ENCODE data around the gene MYO3B. TPM values are rescaled to one million over a fixed set of nuclear protein-coding genes. Genes with fewer than 3 reads are reported as not detected.

Gene MYO3B
- total RNA-seq, 1 experiment from 2014 or later, result 0.50 TPM

DNA sequence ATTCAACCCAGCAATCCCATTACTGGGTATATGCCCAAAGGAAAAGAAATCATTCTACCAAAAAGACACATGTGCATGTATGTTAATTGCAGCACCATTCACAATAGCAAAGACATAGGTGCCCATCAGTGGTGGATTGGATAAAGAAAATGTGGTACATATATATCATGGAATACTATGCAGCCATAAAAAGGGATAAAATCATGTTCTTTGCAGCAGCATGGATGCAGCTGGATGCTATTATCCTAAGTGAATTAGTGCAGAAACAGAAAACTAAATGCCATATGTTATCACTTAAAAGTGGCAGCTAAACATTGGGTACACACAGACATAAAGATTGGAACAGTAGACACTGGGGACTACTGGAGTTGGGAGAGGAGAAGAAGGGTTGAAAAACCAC lies 82.2 kb downstream of the MYO3B start:
- ChIA-PET CTCF (no interaction called here), POLR2A (interaction anchor here (0.6 kb wide), 1 partner anchor 14 kb away, joined by 3 read pairs; no protein-coding TSS in a partner anchor)
- no peak overlapping the region for H3K27ac Mint-ChIP-seq
- no peak overlapping the region for H3K4me3 Mint-ChIP-seq
- DNase-seq (ENCODE audit: low spot score) (no peak), ATAC-seq (no peak)
- peaks cover 65% of the 10 kb centered on the region for H3K9me3 Mint-ChIP-seq
- peak; percentile 49; the same call in 1 of the 2 replicates for TF ChIP-seq GTF2I (CRISPR knock-in tag; conservative IDR thresholded peaks at IDR 0.05)
- no peak for TF ChIP-seq ELF4 (CRISPR knock-in tag; IDR thresholded peaks at IDR 0.05; ENCODE audit: low read depth)
- H3K36me3 Mint-ChIP-seq, result peaks cover 33% of the 10 kb centered on the region
- no peaks in the 10 kb centered on the region for H3K4me1 Mint-ChIP-seq
- H3K27me3 Mint-ChIP-seq (ENCODE audit: low read depth), result peaks cover 3% of the 10 kb centered on the region

DNA sequence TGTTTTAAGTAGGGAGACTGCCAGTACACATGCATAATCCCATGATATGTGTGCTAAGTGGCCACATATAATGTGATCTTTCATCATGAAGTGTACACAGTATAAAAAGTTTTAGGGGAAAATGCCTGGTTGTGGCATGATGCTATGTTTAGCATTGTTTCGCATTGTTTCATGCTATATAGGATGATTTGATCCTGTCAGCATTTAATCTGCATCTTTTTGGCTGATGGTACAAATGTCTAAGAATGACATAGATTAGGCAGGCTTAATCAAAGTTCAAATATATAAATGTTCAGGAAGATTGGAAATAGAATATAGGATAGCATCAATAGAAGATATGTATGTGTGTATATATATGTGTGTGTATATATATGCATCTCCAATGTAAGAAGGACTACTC lies 83.6 kb downstream of the MYO3B start:
- H3K36me3 Mint-ChIP-seq, result peaks cover 33% of the 10 kb centered on the region
- no peaks in the 10 kb centered on the region for H3K4me1 Mint-ChIP-seq
- peaks cover 58% of the 10 kb centered on the region for H3K9me3 Mint-ChIP-seq
- ATAC-seq (no peak), DNase-seq (ENCODE audit: low spot score) (no peak)
- POLR2A ChIA-PET, result no interaction called here
- no peak overlapping the region for H3K4me3 Mint-ChIP-seq
- peaks cover 3% of the 10 kb centered on the region for H3K27me3 Mint-ChIP-seq (ENCODE audit: low read depth)
- CTCF ChIA-PET, result no interaction called here
- H3K27ac Mint-ChIP-seq, result no peak overlapping the region
- TF ChIP-seq, protein P1, sequence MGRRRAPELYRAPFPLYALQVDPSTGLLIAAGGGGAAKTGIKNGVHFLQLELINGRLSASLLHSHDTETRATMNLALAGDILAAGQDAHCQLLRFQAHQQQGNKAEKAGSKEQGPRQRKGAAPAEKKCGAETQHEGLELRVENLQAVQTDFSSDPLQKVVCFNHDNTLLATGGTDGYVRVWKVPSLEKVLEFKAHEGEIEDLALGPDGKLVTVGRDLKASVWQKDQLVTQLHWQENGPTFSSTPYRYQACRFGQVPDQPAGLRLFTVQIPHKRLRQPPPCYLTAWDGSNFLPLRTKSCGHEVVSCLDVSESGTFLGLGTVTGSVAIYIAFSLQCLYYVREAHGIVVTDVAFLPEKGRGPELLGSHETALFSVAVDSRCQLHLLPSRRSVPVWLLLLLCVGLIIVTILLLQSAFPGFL (CRISPR knock-in tag; IDR thresholded peaks at IDR 0.05; ENCODE audit: borderline replicate concordance), result no peak
- no peak for TF ChIP-seq CBFB (CRISPR knock-in tag; IDR thresholded peaks at IDR 0.05; ENCODE audit: low read depth)
- no peak for TF ChIP-seq ZNF423 (CRISPR knock-in tag; IDR thresholded peaks at IDR 0.05)
- no peak for TF ChIP-seq ZNF396 (CRISPR knock-in tag; IDR thresholded peaks at IDR 0.05; ENCODE audit: borderline replicate concordance)
- TF ChIP-seq OVOL2 (CRISPR knock-in tag; IDR thresholded peaks at IDR 0.05; ENCODE audit: borderline replicate concordance), result no peak
- no peak for TF ChIP-seq TCF7 (CRISPR knock-in tag; IDR thresholded peaks at IDR 0.05; ENCODE audit: low read depth)
- TF ChIP-seq, protein P2, sequence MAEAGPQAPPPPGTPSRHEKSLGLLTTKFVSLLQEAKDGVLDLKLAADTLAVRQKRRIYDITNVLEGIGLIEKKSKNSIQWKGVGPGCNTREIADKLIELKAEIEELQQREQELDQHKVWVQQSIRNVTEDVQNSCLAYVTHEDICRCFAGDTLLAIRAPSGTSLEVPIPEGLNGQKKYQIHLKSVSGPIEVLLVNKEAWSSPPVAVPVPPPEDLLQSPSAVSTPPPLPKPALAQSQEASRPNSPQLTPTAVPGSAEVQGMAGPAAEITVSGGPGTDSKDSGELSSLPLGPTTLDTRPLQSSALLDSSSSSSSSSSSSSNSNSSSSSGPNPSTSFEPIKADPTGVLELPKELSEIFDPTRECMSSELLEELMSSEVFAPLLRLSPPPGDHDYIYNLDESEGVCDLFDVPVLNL (CRISPR knock-in tag; IDR thresholded peaks at IDR 0.05; ENCODE audit: borderline replicate concordance, low read depth), result no peak
- TF ChIP-seq, protein P3, sequence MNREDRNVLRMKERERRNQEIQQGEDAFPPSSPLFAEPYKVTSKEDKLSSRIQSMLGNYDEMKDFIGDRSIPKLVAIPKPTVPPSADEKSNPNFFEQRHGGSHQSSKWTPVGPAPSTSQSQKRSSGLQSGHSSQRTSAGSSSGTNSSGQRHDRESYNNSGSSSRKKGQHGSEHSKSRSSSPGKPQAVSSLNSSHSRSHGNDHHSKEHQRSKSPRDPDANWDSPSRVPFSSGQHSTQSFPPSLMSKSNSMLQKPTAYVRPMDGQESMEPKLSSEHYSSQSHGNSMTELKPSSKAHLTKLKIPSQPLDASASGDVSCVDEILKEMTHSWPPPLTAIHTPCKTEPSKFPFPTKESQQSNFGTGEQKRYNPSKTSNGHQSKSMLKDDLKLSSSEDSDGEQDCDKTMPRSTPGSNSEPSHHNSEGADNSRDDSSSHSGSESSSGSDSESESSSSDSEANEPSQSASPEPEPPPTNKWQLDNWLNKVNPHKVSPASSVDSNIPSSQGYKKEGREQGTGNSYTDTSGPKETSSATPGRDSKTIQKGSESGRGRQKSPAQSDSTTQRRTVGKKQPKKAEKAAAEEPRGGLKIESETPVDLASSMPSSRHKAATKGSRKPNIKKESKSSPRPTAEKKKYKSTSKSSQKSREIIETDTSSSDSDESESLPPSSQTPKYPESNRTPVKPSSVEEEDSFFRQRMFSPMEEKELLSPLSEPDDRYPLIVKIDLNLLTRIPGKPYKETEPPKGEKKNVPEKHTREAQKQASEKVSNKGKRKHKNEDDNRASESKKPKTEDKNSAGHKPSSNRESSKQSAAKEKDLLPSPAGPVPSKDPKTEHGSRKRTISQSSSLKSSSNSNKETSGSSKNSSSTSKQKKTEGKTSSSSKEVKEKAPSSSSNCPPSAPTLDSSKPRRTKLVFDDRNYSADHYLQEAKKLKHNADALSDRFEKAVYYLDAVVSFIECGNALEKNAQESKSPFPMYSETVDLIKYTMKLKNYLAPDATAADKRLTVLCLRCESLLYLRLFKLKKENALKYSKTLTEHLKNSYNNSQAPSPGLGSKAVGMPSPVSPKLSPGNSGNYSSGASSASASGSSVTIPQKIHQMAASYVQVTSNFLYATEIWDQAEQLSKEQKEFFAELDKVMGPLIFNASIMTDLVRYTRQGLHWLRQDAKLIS (CRISPR knock-in tag; IDR thresholded peaks at IDR 0.05; ENCODE audit: borderline replicate concordance), result no peak
- TF ChIP-seq ESRRA (CRISPR knock-in tag; IDR thresholded peaks at IDR 0.05; ENCODE audit: borderline replicate concordance), result no peak
- TF ChIP-seq ZBTB21 (CRISPR knock-in tag; IDR thresholded peaks at IDR 0.05; ENCODE audit: borderline replicate concordance), result no peak
- TF ChIP-seq, protein P4, sequence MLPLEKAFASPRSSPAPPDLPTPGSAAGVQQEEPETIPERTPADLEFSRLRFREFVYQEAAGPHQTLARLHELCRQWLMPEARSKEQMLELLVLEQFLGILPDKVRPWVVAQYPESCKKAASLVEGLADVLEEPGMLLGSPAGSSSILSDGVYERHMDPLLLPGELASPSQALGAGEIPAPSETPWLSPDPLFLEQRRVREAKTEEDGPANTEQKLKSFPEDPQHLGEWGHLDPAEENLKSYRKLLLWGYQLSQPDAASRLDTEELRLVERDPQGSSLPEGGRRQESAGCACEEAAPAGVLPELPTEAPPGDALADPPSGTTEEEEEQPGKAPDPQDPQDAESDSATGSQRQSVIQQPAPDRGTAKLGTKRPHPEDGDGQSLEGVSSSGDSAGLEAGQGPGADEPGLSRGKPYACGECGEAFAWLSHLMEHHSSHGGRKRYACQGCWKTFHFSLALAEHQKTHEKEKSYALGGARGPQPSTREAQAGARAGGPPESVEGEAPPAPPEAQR (CRISPR knock-in tag; IDR thresholded peaks at IDR 0.05), result no peak
- TF ChIP-seq, protein P5, sequence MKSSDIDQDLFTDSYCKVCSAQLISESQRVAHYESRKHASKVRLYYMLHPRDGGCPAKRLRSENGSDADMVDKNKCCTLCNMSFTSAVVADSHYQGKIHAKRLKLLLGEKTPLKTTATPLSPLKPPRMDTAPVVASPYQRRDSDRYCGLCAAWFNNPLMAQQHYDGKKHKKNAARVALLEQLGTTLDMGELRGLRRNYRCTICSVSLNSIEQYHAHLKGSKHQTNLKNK (CRISPR knock-in tag; IDR thresholded peaks at IDR 0.05), result no peak
- TF ChIP-seq GTF2I (CRISPR knock-in tag; conservative IDR thresholded peaks at IDR 0.05), result no peak
- TF ChIP-seq, protein P6, sequence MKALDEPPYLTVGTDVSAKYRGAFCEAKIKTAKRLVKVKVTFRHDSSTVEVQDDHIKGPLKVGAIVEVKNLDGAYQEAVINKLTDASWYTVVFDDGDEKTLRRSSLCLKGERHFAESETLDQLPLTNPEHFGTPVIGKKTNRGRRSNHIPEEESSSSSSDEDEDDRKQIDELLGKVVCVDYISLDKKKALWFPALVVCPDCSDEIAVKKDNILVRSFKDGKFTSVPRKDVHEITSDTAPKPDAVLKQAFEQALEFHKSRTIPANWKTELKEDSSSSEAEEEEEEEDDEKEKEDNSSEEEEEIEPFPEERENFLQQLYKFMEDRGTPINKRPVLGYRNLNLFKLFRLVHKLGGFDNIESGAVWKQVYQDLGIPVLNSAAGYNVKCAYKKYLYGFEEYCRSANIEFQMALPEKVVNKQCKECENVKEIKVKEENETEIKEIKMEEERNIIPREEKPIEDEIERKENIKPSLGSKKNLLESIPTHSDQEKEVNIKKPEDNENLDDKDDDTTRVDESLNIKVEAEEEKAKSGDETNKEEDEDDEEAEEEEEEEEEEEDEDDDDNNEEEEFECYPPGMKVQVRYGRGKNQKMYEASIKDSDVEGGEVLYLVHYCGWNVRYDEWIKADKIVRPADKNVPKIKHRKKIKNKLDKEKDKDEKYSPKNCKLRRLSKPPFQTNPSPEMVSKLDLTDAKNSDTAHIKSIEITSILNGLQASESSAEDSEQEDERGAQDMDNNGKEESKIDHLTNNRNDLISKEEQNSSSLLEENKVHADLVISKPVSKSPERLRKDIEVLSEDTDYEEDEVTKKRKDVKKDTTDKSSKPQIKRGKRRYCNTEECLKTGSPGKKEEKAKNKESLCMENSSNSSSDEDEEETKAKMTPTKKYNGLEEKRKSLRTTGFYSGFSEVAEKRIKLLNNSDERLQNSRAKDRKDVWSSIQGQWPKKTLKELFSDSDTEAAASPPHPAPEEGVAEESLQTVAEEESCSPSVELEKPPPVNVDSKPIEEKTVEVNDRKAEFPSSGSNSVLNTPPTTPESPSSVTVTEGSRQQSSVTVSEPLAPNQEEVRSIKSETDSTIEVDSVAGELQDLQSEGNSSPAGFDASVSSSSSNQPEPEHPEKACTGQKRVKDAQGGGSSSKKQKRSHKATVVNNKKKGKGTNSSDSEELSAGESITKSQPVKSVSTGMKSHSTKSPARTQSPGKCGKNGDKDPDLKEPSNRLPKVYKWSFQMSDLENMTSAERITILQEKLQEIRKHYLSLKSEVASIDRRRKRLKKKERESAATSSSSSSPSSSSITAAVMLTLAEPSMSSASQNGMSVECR (CRISPR knock-in tag; IDR thresholded peaks at IDR 0.05; ENCODE audit: borderline replicate concordance), result no peak
- TF ChIP-seq, protein P7, sequence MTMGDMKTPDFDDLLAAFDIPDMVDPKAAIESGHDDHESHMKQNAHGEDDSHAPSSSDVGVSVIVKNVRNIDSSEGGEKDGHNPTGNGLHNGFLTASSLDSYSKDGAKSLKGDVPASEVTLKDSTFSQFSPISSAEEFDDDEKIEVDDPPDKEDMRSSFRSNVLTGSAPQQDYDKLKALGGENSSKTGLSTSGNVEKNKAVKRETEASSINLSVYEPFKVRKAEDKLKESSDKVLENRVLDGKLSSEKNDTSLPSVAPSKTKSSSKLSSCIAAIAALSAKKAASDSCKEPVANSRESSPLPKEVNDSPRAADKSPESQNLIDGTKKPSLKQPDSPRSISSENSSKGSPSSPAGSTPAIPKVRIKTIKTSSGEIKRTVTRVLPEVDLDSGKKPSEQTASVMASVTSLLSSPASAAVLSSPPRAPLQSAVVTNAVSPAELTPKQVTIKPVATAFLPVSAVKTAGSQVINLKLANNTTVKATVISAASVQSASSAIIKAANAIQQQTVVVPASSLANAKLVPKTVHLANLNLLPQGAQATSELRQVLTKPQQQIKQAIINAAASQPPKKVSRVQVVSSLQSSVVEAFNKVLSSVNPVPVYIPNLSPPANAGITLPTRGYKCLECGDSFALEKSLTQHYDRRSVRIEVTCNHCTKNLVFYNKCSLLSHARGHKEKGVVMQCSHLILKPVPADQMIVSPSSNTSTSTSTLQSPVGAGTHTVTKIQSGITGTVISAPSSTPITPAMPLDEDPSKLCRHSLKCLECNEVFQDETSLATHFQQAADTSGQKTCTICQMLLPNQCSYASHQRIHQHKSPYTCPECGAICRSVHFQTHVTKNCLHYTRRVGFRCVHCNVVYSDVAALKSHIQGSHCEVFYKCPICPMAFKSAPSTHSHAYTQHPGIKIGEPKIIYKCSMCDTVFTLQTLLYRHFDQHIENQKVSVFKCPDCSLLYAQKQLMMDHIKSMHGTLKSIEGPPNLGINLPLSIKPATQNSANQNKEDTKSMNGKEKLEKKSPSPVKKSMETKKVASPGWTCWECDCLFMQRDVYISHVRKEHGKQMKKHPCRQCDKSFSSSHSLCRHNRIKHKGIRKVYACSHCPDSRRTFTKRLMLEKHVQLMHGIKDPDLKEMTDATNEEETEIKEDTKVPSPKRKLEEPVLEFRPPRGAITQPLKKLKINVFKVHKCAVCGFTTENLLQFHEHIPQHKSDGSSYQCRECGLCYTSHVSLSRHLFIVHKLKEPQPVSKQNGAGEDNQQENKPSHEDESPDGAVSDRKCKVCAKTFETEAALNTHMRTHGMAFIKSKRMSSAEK (CRISPR knock-in tag; IDR thresholded peaks at IDR 0.05; ENCODE audit: borderline replicate concordance), result no peak

All from WTC11 (cell line).